ENCODE results near the gene EPS8L1. TPM values are rescaled to one million over a fixed set of nuclear protein-coding genes. Genes with fewer than 3 reads are reported as not detected.

EPS8L1 gene
- total RNA-seq, 1 experiment from 2014 or later, result 62.1 TPM

DNA sequence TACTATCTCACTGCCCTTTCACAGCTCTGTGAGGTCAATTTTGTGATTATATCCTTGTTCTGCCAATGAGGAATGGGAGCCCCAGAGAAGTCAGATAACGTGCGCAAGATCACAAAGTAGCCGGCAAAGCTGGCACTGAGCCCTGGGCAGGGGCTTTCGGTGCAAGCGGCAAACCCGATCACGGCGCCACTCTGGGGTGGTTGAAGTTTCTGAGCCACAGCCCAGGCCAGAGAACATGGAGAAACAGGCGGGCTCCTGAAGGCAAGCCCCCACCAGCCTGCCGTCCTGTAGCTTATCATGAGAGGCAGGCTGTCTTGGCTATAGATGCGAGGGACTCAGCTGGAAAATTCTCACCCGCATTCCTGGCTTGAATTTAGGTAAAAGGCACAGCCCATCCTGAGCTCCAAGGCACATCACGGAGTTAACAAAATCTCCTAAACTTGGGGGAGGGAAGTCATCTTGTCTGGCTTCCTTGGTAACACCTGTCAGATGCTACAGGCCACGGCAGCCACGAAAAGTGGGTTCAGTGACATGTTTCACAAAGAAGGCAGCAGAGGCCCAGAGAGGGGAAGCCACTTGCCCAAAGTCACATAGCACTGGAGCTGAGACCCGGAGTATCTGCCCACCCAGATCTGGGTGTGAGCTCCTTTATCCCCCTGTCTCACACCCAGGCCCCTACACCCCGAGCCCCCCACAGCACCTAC, 60.9 kb downstream of the EPS8L1 start:
- no peaks in the 10 kb centered on the region for H3K79me2 ChIP-seq (ENCODE audit: insufficient read depth, low read length)
- no peaks in the 10 kb centered on the region for H3K9me2 ChIP-seq (ENCODE audit: insufficient read depth)
- ATAC-seq (no peak), DNase-seq (ENCODE audit: low read depth, low spot score) (no peak)
- TSS peak; percentile 10 for BruUV-seq (replicated peaks)
- RAD21 ChIA-PET (ENCODE audit: low non-redundant PET in 1 of 2, low total read pairs in 2 of 2, uncharacterized antibody in 2 of 2, unreplicated experiment in 2 of 2), result interaction anchor here in 1 of 2 experiments (0.5 kb wide), 1 partner anchor 289 kb away, joined by 3 read pairs; no protein-coding TSS in a partner anchor
- H3K36me3 ChIP-seq (ENCODE audit: control insufficient read depth in 1 of 2, insufficient read depth in 2 of 2, low read length in 2 of 2), result peaks cover 0 to 13% of the 10 kb centered on the region in 2 experiments; a peak in 2 of 4 replicates
- H3K4me2 ChIP-seq (ENCODE audit: low read length), result no peak overlapping the region
- H3K4me3 ChIP-seq (replicated peaks in 1 of 2; ENCODE audit: low read depth in 1 of 2, low read length in 2 of 2), result no peak overlapping the region
- H4K20me1 ChIP-seq (ENCODE audit: insufficient read depth), result no peaks in the 10 kb centered on the region
- no peak overlapping the region for H2AFZ ChIP-seq (ENCODE audit: low read depth, low read length, poor library complexity, severe bottlenecking)
- H3K27ac ChIP-seq (ENCODE audit: low read depth, low read length), result no peak overlapping the region
- H3K27me3 ChIP-seq (ENCODE audit: insufficient read depth, low read length), result no peaks in the 10 kb centered on the region
- POLR2A ChIA-PET, result no interaction called here
- CTCF ChIA-PET, result interaction anchor here (0.8 to 1.2 kb wide), 4 partner anchors 10 to 48 kb away, joined by 3 to 4 read pairs (median 4); no protein-coding TSS in a partner anchor
- TF ChIP-seq POLR2AphosphoS5 (IDR thresholded peaks at IDR 0.05; ENCODE audit: low read depth, low read length) (no peak), REST (IDR thresholded peaks at IDR 0.05; ENCODE audit: low read depth) (no peak), SP1 (IDR thresholded peaks at IDR 0.05; ENCODE audit: low read depth) (no peak), POLR2A (IDR thresholded peaks at IDR 0.05; ENCODE audit: borderline replicate concordance, extremely low read depth, insufficient read depth, insufficient read length) (no peak), CEBPB (IDR thresholded peaks at IDR 0.05; ENCODE audit: low read depth) (no peak), EZH2phosphoT487 (IDR thresholded peaks at IDR 0.05; ENCODE audit: borderline replicate concordance) (no peak), ZNF274 (IDR thresholded peaks at IDR 0.05; ENCODE audit: low read depth, low read length) (no peak), JUND (IDR thresholded peaks at IDR 0.05) (no peak), EZH2 (IDR thresholded peaks at IDR 0.05) (no peak), ZBTB33 (IDR thresholded peaks at IDR 0.05; ENCODE audit: extremely low read depth, insufficient replicate concordance, low read length) (no peak), ZFX (IDR thresholded peaks at IDR 0.05) (no peak), SIN3A (IDR thresholded peaks at IDR 0.05; ENCODE audit: low read depth) (no peak), YY1 (IDR thresholded peaks at IDR 0.05; ENCODE audit: extremely low read depth, insufficient replicate concordance, low read depth, low read length) (no peak), ELF1 (IDR thresholded peaks at IDR 0.05; ENCODE audit: borderline replicate concordance, low read depth) (no peak), EGR1 (IDR thresholded peaks at IDR 0.05; ENCODE audit: low read depth) (no peak), SRF (IDR thresholded peaks at IDR 0.05; ENCODE audit: low read depth) (no peak), CBX3 (IDR thresholded peaks at IDR 0.05; ENCODE audit: low read depth) (no peak)
- H3K9me3 ChIP-seq (ENCODE audit: control insufficient read depth in 1 of 2, insufficient read depth in 1 of 2, low read depth in 1 of 2, low read length in 2 of 2), result no peaks in the 10 kb centered on the region
- H3K9ac ChIP-seq (ENCODE audit: low read length), result no peak overlapping the region
- peaks cover under 1 to 6% of the 10 kb centered on the region in 2 experiments; a peak in 2 of 4 replicates for H3K4me1 ChIP-seq (ENCODE audit: control insufficient read depth in 1 of 2, insufficient read depth in 2 of 2, low read length in 2 of 2)
- intact Hi-C loops (cut with micrococcal nuclease), result no loop called here

Measured in HCT116 (cell line).